NB4 (cell line): Measurements from ENCODE around the gene PLEKHH2.

Experiments used
- DNase-seq: peaks from one replicate; pipeline ENCODE4 v3.0.0; 2010; ENCODE audit warnings: low read depth
- H3K4me3 ChIP-seq: one replicate; pipeline ENCODE4 v1.5.1; 2011; ENCODE audit warnings: mild to moderate bottlenecking, low read depth, low read length, moderate library complexity
- CTCF ChIP-seq: IDR thresholded peaks from one replicate; pipeline ENCODE4 v1.5.1; 2012; ENCODE audit warnings: low read depth, low read length
- MAX ChIP-seq: IDR thresholded peaks from 2 replicates; pipeline ENCODE4 v1.6.1; 2011; ENCODE audit warnings: low read depth, low read length
- MYC ChIP-seq: IDR thresholded peaks from 2 replicates; pipeline ENCODE4 v1.6.1; 2011; ENCODE audit warnings: low read depth, low read length
- POLR2A ChIP-seq: IDR thresholded peaks from 2 replicates; pipeline ENCODE4 v1.6.1; 2011; ENCODE audit warnings: mild to moderate bottlenecking; ENCODE audit not compliant: insufficient read length; ENCODE audit errors: extremely low read depth

The PLEKHH2 gene

GRCh38 chr2:43812947-43813346 lies 175.9 kb downstream of the PLEKHH2 start:
- no peak for DNase-seq
- TF ChIP-seq MAX (no peak), CTCF (no peak), POLR2A (no peak), MYC (no peak)
- H3K4me3 ChIP-seq, result no peak overlapping the region

- TF ChIP-seq MAX (no peak), POLR2A (no peak), MYC (no peak), CTCF (no peak)
- no peak for DNase-seq
Observed at GRCh38 chr2:43814711-43815110, 177.7 kb downstream of the PLEKHH2 start.

More at GRCh38 chr2:43814711-43815110, 177.7 kb downstream of the PLEKHH2 start:
- H3K4me3 ChIP-seq, result no peak overlapping the region
